Endometrial microvascular endothelial cells (primary cell): ENCODE data around the gene ACOT2. TPM values are rescaled to one million over a fixed set of nuclear protein-coding genes. Genes with fewer than 3 reads are reported as not detected.
"Not testable (repeated sequence)": the region's sequence is repeated elsewhere in the genome, so short reads cannot be mapped to it uniquely, and the experiment has no call there.

ENCODE experiments used
- in situ Hi-C: cut with HindIII; loops from 2 replicates; pipeline ENCODE4 v1.10.0; 2017; ENCODE audit warnings: low sequenced_read_pairs, low pct_unique_long_range_greater_than_20kb; ENCODE audit errors: inconsistent ontology term
- total RNA-seq: library from RNA; depleted of rRNA; stranded (reverse); fragments of >200 nt; gene quantifications from one replicate; pipeline ENCODE4 v1.2.3, GENCODE V29; 2015; ENCODE audit errors: inconsistent ontology term

ACOT2 gene
- total RNA-seq, 1 donor from 2014 or later, result 37.8 TPM

GRCh38 chr14:73566935-73567334 lies 2.1 kb upstream of the ACOT2 start:
- in situ Hi-C loops, result not testable (repeated sequence)

DNA sequence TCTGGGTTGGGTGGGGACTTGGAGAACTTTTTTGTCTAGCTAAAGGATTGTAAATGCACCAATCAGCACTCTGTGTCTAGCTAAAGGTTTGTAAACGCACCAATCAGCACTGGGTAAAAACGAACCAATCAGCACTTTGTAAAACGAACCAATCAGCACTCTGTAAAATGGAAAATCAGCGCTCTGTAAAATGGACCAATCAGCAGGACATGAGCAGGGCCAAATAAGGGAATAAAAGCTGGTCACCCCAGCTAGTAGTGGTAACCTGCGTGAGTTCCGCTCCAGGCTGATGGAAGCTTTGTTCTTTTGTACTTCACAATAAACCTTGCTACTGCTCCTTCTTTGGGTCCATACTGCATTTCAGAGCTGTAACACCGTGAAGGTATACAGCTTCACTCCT lies 1.7 kb upstream of the ACOT2 start:
- in situ Hi-C loops, result no loop called here

- in situ Hi-C loops, result no loop called here
These were observed 795 bp upstream of the ACOT2 start for GRCh38 chr14:73567951-73568885.

DNA sequence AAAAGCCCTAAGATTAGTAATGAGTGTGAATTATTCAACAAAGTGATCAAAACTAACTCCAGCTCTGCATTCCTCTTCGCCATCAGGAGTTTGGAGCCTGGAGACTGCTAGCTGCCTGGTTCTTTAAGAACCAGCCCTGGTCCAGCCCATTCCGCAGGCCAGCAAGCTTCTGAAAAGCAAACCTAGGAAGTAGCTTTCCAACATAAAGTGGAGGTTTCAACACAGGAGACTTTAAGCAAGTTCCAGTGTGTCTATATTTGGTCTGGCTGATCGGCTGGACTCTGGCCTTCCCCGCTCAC lies 178 bp upstream of the ACOT2 start:
- in situ Hi-C loops, result not testable (repeated sequence)

DNA sequence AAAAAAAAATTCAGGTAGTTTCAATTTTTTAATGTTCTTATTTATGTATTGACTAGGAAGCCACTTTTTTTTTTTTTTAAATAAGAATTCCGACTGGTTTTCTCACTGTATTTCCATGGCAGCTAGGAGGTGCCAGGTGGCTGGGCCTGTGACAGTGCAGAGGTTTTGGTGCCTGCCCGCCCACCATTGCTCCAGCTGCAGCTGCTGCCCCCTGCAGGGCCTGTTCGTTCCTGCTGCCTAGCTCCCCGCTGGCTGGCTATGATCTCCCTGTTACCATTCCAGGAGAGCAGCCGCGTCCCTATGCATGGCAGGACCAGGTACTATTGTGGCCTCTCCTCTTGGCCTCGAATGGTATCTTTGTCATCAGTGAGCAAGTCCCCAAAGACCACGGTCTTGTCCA lies 1.9 kb downstream of the ACOT2 start:
- in situ Hi-C loops, result not testable (repeated sequence)

GRCh38 chr14:73573034-73573433 lies 4.0 kb downstream of the ACOT2 start:
- in situ Hi-C loops, result not testable (repeated sequence)

DNA sequence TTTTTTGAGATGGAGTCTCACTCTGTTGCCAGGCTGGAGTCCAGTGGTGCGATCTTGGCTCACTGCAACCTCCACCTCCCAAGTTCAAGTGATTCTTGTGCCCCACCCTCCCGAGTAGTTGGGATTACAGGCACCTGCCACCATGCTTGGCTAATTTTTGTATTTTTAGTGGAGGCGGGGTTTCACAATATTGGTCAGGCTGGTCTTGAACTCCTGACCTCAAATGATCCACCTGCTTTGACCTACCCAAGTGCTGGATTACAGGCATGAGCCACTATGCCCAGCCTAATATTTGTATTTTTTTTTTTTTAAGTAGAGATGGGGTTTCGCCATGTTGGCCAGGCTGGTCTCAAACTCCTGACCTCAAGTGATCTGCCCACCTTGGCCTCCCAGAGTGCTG lies 4.7 kb downstream of the ACOT2 start:
- in situ Hi-C loops, result not testable (repeated sequence)

GRCh38 chr14:73574251-73574650 lies 5.2 kb downstream of the ACOT2 start:
- in situ Hi-C loops, result not testable (repeated sequence)

GRCh38 chr14:73576391-73576790 lies 7.4 kb downstream of the ACOT2 start:
- in situ Hi-C loops, result no loop called here

DNA sequence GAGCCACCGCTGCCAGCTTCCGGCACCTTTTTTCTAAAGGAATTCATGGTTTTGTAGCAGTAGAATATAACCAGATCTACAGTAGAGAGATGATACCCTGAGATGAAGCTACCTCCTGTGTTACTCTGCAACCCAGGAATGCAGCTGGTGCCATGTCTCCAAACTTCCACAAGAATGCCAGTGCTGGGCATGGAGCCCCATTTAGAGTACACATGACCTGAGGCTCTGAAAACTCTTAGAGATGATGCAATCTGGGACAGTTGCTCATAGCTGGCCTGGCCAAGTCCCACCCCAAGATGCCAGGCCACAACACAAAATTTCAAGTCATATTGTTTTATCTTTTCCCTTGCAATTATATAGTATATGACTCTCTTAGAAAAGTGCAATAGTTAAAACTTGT lies 8.2 kb downstream of the ACOT2 start:
- in situ Hi-C loops, result not testable (repeated sequence)

DNA sequence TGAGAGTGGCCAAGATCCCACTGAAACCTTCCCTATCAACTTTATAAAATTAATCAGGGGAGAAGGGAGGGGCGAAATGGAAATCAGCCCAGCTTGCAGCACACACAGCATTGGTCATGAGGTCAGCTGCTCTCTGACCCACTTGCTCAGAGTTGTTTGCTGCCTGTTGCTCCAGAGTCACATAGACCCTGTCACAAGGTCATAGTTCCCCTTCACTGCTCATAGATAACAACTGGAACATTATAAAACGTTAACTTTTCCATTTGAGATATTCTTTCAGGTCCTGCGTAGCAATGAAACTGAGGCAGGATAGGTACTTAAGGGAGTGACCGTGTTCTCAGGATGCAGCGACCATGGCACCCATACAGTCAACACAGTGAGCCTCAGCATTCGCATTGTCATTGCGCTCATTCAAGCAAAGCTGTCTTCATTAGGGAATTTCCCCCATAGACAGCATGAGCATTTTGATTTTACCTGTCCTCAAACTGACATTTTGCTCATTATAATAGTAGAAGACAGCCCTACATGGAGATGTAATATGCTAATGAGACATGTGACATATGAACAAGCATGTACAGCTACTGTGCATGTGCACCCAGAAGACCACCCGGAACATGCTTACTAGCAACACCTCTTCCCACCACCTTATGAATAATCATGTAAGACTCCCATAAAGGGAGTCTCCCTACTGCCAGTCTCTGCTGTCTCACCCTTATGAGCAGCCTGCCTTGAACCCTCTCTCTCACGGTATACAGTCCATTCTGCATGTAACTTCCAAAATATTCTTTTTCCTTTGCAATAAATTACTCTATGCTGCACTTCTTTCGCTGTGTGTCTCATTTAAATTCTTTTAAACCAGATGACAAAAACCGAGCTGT lies 13.3 kb downstream of the ACOT2 start:
- in situ Hi-C loops, result not testable (repeated sequence)

DNA sequence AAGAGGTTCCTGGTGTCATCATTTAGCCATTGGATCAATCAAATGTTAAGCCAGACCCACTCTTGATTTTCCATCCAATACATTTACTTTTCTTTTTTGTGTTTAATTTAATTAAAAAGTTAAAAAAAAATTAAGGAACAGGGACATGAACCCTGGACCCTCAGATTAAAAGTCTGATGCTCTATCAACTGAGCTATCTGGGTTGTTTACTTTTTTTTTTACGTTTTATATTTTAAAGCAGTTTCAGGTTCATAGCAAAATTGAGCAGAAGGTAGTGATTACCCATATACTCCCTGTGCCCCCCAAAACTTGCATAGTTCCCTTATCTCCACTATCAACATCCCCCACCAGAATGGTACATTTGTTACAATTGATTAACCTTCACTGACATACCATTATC lies 19.7 kb downstream of the ACOT2 start:
- in situ Hi-C loops, result no loop called here

GRCh38 chr14:73589116-73589515 lies 20.1 kb downstream of the ACOT2 start:
- in situ Hi-C loops, result no loop called here

DNA sequence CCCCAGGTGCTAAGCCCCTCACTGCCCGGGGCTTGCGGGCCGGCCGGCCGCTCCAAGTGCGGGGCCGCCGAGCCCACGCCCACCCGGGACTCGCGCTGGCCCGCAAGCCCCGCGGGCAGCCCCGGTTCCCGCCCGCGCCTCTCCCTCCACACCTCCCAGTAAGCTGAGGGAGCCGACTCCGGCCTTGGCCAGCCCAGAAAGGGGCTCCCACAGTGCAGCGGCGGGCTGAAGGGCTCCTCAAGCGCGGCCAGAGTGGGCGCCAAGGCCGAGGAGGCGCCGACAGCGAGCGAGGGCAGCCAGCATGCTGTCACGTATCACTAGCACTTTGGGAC lies 21.6 kb downstream of the ACOT2 start:
- in situ Hi-C loops, result not testable (repeated sequence)

DNA sequence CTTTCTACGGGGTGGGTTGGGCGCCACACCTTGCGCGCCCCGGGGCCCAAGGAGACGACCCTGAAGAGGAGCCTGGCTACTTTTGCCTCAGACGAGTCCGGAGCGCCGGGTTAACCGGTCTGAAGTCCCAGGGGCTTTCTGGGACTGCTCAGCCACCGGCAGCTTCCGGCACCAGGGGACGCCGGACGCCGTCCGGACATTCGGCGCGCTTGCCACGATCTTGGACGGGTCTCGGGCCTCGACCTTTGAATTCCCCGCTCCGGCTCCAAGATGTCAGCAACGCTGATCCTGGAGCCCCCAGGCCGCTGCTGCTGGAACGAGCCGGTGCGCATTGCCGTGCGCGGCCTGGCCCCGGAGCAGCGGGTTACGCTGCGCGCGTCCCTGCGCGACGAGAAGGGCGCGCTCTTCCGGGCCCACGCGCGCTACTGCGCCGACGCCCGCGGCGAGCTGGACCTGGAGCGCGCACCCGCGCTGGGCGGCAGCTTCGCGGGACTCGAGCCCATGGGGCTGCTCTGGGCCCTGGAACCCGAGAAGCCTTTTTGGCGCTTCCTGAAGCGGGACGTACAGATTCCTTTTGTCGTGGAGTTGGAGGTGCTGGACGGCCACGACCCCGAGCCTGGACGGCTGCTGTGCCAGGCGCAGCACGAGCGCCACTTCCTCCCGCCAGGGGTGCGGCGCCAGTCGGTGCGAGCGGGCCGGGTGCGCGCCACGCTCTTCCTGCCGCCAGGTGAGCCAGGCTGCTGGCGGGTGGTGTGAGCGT lies 22.9 kb downstream of the ACOT2 start, which contains the start of gene ACOT4:
TSS of gene ACOT4 (plus strand) at position 184 of the 760 bp plus-strand sequence. CDS start at position 271, 87 bp downstream.
- in situ Hi-C loops, result no loop called here

- in situ Hi-C loops, result no loop called here
These were observed 25.5 kb downstream of the ACOT2 start for GRCh38 chr14:73594491-73594890.

- in situ Hi-C loops, result no loop called here
These were observed 30.5 kb downstream of the ACOT2 start for GRCh38 chr14:73599499-73599898.

GRCh38 chr14:73602994-73603393 lies 34.0 kb downstream of the ACOT2 start:
- in situ Hi-C loops, result no loop called here

DNA sequence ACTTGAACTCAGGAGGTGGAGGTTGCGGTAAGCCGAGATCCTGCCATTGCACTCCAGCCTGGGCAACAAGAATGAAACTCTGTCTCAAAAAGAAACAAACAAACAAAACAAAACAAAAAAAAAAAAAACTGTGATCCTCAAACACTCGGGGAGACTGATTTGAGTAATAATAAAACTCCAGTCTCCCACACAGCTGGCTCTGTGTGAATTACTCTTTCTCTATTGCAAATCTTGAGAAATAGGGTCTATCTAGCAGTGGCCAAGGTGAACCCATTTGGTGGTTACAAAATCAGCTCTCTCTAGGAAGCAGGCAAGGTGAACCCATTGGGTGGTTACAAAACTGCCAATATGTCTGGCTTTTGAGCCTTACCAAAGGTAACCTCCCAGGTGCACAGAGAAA lies 37.3 kb downstream of the ACOT2 start:
- in situ Hi-C loops, result no loop called here
